PC-9 (cell line): ENCODE results near the gene FAM177B.

Source experiments
- EZH2 ChIP-seq: fragments of 200-600 bp; sonication (generic); IDR thresholded peaks from 2 replicates; pipeline ENCODE4 v1.8.0; 2017; ENCODE audit warnings: antibody characterized with exemption, low read depth
- TF ChIP-seq, protein P1 (sequence below): fragments of 200-600 bp; sonication (generic); conservative IDR thresholded peaks from 2 replicates; pipeline ENCODE4 v1.6.1; 2017; ENCODE audit warnings: mixed run types, antibody characterized with exemption, mild to moderate bottlenecking, moderate library complexity

- TF ChIP-seq, protein P1, sequence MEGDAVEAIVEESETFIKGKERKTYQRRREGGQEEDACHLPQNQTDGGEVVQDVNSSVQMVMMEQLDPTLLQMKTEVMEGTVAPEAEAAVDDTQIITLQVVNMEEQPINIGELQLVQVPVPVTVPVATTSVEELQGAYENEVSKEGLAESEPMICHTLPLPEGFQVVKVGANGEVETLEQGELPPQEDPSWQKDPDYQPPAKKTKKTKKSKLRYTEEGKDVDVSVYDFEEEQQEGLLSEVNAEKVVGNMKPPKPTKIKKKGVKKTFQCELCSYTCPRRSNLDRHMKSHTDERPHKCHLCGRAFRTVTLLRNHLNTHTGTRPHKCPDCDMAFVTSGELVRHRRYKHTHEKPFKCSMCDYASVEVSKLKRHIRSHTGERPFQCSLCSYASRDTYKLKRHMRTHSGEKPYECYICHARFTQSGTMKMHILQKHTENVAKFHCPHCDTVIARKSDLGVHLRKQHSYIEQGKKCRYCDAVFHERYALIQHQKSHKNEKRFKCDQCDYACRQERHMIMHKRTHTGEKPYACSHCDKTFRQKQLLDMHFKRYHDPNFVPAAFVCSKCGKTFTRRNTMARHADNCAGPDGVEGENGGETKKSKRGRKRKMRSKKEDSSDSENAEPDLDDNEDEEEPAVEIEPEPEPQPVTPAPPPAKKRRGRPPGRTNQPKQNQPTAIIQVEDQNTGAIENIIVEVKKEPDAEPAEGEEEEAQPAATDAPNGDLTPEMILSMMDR, result no peak
- TF ChIP-seq EZH2, result no peak
Measured at GRCh38 chr1:222730866-222731265, 6.1 kb upstream of the FAM177B start.
